A549 treated with AZD9567 at 1 μM for 4 hours (cell line): Measurements from ENCODE around the gene ARHGAP5. TPM values are rescaled to one million over a fixed set of nuclear protein-coding genes. Genes with fewer than 3 reads are reported as not detected.

Experiments
- total RNA-seq: library from RNA; stranded (reverse); fragments of 200-300 nt; extraction: Qiagen RNA extraction; gene quantifications from 5 replicates; pipeline ENCODE4 v1.2.3, GENCODE V29; 2022; ENCODE audit not compliant: insufficient read depth

The ARHGAP5 gene
- total RNA-seq, result 34.8 to 40.4 TPM (median 38.6 TPM) in 5 replicates

GRCh38 chr14:32077081-32078022, at the start of gene ARHGAP5:
ARHGAP5 (plus strand) TSS chr14:32077304; CDS start chr14:32090670, 13,366 bp downstream.

GRCh38 chr14:32201816-32202490, 124.8 kb downstream of the ARHGAP5 start, which contains the start of gene RNU6-7:
RNU6-7 (plus strand) TSS chr14:32202045.

GRCh38 chr14:32202998-32203882, 126.1 kb downstream of the ARHGAP5 start, which contains the start of gene RNU6-8:
RNU6-8 (minus strand) TSS chr14:32203269.

Other genes with a start within 250 kb of the ARHGAP5 start
- gene RNU6-7, start 124.7 kb downstream of the ARHGAP5 start, total RNA-seq, result not detected in 5 replicates
- gene RNU6-8, start 126.0 kb downstream of the ARHGAP5 start, total RNA-seq, result not detected in 5 replicates